GM12878 (cell line): Measurements from ENCODE around the gene RBL2. TPM values are rescaled to one million over a fixed set of nuclear protein-coding genes. Genes with fewer than 3 reads are reported as not detected.
A peak's percentile ranks its signal among the peaks of the same experiment; 100 is the strongest.

Source experiments
- ATAC-seq: fragments of 200-7000 bp; cut with Tn5 transposase; 3 replicates; pipeline ENCODE4 v1.9.1; 2020; ENCODE audit warnings: mild to moderate bottlenecking, moderate library complexity
- BruUV-seq: library from RNA; stranded (reverse); fragments of 400-500 nt; replicated peaks from 2 replicates; lab custom pipeline; 2021; lab: Mats Ljungman, UMichigan
- CTCF ChIA-PET: fragments of 300-600 bp; sonication (Branson Sonifier 250); formaldehyde crosslinking; extraction: SDS; loops from one replicate; lab custom pipeline; 2021; ENCODE audit warnings: inconsistent platforms; lab: Yijun Ruan, JAX
- POLR2A ChIA-PET: fragments of 350-600 bp; formaldehyde crosslinking; extraction: SDS; loops from one replicate; lab custom pipeline; 2021; ENCODE audit warnings: inconsistent platforms; lab: Charles Lee
- RAD21 ChIA-PET: fragments of 300-600 bp; sonication (Branson Sonifier 250); formaldehyde crosslinking; loops from one replicate; lab custom pipeline; 2023; ENCODE audit warnings: antibody characterized with exemption; ENCODE audit not compliant: unreplicated experiment; lab: Charles Lee
- SMC1A ChIA-PET: fragments of 300-600 bp; sonication (Branson Sonifier 250); formaldehyde crosslinking; loops from one replicate; lab custom pipeline; 2023; ENCODE audit not compliant: unreplicated experiment, uncharacterized antibody; lab: Charles Lee
- DNase-seq: peaks from one replicate; pipeline ENCODE4 v3.0.0-alpha.2; 2011; ENCODE audit warnings: low read depth, low spot score
- FAIRE-seq: peaks from 3 replicates; lab custom pipeline; 2011; peaks lifted over from hg19 to GRCh38; lab: Jason Lieb, UNC
- H2AFZ ChIP-seq: 2 replicates; pipeline ENCODE4 v1.6.0; 2011; ENCODE audit warnings: low read depth, low read length, control low read depth; ENCODE audit not compliant: control insufficient read depth
- H3K27ac ChIP-seq: 2 replicates; pipeline ENCODE4 v1.5.1; 2011; ENCODE audit warnings: control low read depth; ENCODE audit not compliant: control insufficient read depth, insufficient read depth
- H3K27me3 ChIP-seq, 2 experiments: replicated peaks in 1 of 2; 2 replicates each; pipeline versions ENCODE4 v1.6.0 to v1.6.1; 2011; ENCODE audit warnings: low read length in 1 of 2; ENCODE audit not compliant: control insufficient read depth in 2 of 2, insufficient read depth in 2 of 2
- H3K36me3 ChIP-seq, 2 experiments: 2 replicates each; pipeline ENCODE4 v1.5.1; 2011; ENCODE audit warnings: low read length in 1 of 2; ENCODE audit not compliant: control insufficient read depth in 2 of 2, insufficient read depth in 2 of 2
- H3K4me1 ChIP-seq: 2 replicates; pipeline ENCODE4 v1.6.1; 2011; ENCODE audit warnings: mild to moderate bottlenecking, low read length, moderate library complexity, mixed read lengths; ENCODE audit not compliant: control insufficient read depth, insufficient read depth
- H3K4me2 ChIP-seq: 2 replicates; pipeline ENCODE4 v1.6.0; 2011; ENCODE audit warnings: control low read depth; ENCODE audit not compliant: control insufficient read depth, insufficient read depth
- H3K4me3 ChIP-seq: fragments of 200-600 bp; sonication (generic); 2 replicates; pipeline ENCODE4 v1.5.1; 2016
- H3K79me2 ChIP-seq: 2 replicates; pipeline ENCODE4 v1.6.0; 2011; ENCODE audit warnings: low read length; ENCODE audit not compliant: control insufficient read depth, insufficient read depth
- H3K9ac ChIP-seq: 2 replicates; pipeline ENCODE4 v1.8.0; 2011; ENCODE audit warnings: low read length, control low read depth, mixed read lengths; ENCODE audit not compliant: control insufficient read depth, insufficient read depth
- H3K9me3 ChIP-seq: replicated peaks from 3 replicates; pipeline ENCODE4 v1.5.1; 2011; ENCODE audit warnings: mild to moderate bottlenecking, low read length; ENCODE audit not compliant: control insufficient read depth, insufficient read depth
- H4K20me1 ChIP-seq: 2 replicates; pipeline ENCODE4 v1.6.0; 2011; ENCODE audit not compliant: control insufficient read depth, insufficient read depth
- CEBPB ChIP-seq, 2 experiments: fragments of 150-350 bp in 1 of 2; IDR thresholded peaks; 2 replicates each; pipeline ENCODE4 v1.6.1; 2012 to 2014; ENCODE audit warnings: low read depth in 2 of 2, low read length in 2 of 2, borderline replicate concordance in 1 of 2, inconsistent platforms in 1 of 2
- EED ChIP-seq: sonication (generic); IDR thresholded peaks from 2 replicates; pipeline ENCODE4 v1.6.1; 2016; ENCODE audit warnings: antibody characterized with exemption, low read depth
- IKZF2 ChIP-seq, 2 experiments: fragments of 450-650 bp; IDR thresholded peaks; 2 replicates each; pipeline ENCODE4 v1.6.1; 2017; ENCODE audit warnings: mild to moderate bottlenecking in 2 of 2, moderate library complexity in 2 of 2
- IRF5 ChIP-seq: fragments of 450-650 bp; IDR thresholded peaks from 2 replicates; pipeline ENCODE4 v1.6.1; 2017; ENCODE audit warnings: borderline replicate concordance
- RFX5 ChIP-seq: IDR thresholded peaks from 2 replicates; pipeline ENCODE4 v1.6.1; 2011; ENCODE audit warnings: low read depth, low read length, improper control_type of control experiment
- RUNX3 ChIP-seq: IDR thresholded peaks from 2 replicates; pipeline ENCODE4 v1.6.1; 2012; ENCODE audit warnings: low read length, inconsistent platforms
- SREBF1 ChIP-seq: IDR thresholded peaks from 2 replicates; pipeline ENCODE4 v1.6.1; 2012; ENCODE audit warnings: mild to moderate bottlenecking, low read length
- STAT1 ChIP-seq: fragments of 450-650 bp; conservative IDR thresholded peaks from 2 replicates; pipeline ENCODE4 v1.6.1; 2014; ENCODE audit warnings: antibody characterized with exemption, mild to moderate bottlenecking
- TCF7 ChIP-seq: IDR thresholded peaks from 2 replicates; pipeline ENCODE4 v1.6.1; 2014; ENCODE audit warnings: antibody characterized with exemption, borderline replicate concordance
- YBX1 ChIP-seq: fragments of 450-650 bp; IDR thresholded peaks from 2 replicates; pipeline ENCODE4 v1.6.1; 2016; ENCODE audit warnings: antibody characterized with exemption
- WGBS: methylation state at CpG from one replicate; pipeline ENCODE4 v1.1.6; 2016; ENCODE audit warnings: low lambda C conversion rate; ENCODE audit not compliant: insufficient replicate concordance, insufficient coverage; ENCODE audit errors: missing lambda C conversion rate; 5-methylcytosine and 5-hydroxymethylcytosine counted together
- in situ Hi-C: fragments of 300-500 bp; cut with MboI; formaldehyde crosslinking; loops from 9 replicates; pipeline ENCODE4 v1.14.3; 2018; ENCODE audit warnings: mixed read lengths
- intact Hi-C: fragments of 100-400 bp; cut with micrococcal nuclease; formaldehyde crosslinking; loops from one replicate; pipeline ENCODE4 v1.14.2; 2022; ENCODE audit not compliant: unreplicated experiment
- polyA plus RNA-seq, 11 experiments: library from polyadenylated mRNA; depleted of rRNA in 4 of 11; unstranded in 6 of 11; stranded (reverse) in 5 of 11; fragments of >200 nt; fragmentation: Nextera tagmentation in 4 of 11; fragmentation: Illumina TruSeq in 1 of 11; extraction: Ambion mirVana in 4 of 11; extraction: Trizol in 1 of 11; gene quantifications; 1 replicate in 1 of 11; 2 replicates in 10 of 11; pipeline versions ENCODE4 v1.2.1 to v1.2.3, GENCODE V29; 2011 to 2016; ENCODE audit warnings: inconsistent platforms in 2 of 11, missing spikeins in 2 of 11, low read depth in 1 of 11
- total RNA-seq, 4 experiments: library from RNA; depleted of rRNA in 3 of 4; stranded (reverse); fragments of >200 nt in 3 of 4; fragmentation: Illumina TruSeq in 1 of 4; extraction: Trizol in 1 of 4; gene quantifications; 2 replicates each; pipeline versions ENCODE4 v1.2.1 to v1.2.3, GENCODE V29; 2013 to 2021
- TF ChIP-seq, protein P1 (sequence below): fragments of 450-650 bp; IDR thresholded peaks from 2 replicates; pipeline ENCODE4 v1.6.1; 2017; ENCODE audit warnings: mild to moderate bottlenecking, moderate library complexity
- TF ChIP-seq, protein P2 (sequence below): IDR thresholded peaks from 2 replicates; pipeline ENCODE4 v1.6.1; 2011; ENCODE audit warnings: borderline replicate concordance, low read depth, mild to moderate bottlenecking, moderate library complexity, low read length; ENCODE audit not compliant: insufficient read depth, poor library complexity, severe bottlenecking
- TF ChIP-seq, protein P3 (sequence below): IDR thresholded peaks from 2 replicates; pipeline ENCODE4 v1.6.1; 2012; ENCODE audit warnings: low read depth, low read length, improper control_type of control experiment
- TF ChIP-seq, protein P4 (sequence below): fragments of 450-650 bp; IDR thresholded peaks from 2 replicates; pipeline ENCODE4 v1.6.1; 2017; ENCODE audit warnings: mild to moderate bottlenecking

Gene RBL2
- total and polyA plus RNA-seq, 10 of the 15 experiments (the other 5 are each of a cell fraction or from before 2014, with no cell fraction given): 10.0 to 107 (median 39.0) TPM

DNA sequence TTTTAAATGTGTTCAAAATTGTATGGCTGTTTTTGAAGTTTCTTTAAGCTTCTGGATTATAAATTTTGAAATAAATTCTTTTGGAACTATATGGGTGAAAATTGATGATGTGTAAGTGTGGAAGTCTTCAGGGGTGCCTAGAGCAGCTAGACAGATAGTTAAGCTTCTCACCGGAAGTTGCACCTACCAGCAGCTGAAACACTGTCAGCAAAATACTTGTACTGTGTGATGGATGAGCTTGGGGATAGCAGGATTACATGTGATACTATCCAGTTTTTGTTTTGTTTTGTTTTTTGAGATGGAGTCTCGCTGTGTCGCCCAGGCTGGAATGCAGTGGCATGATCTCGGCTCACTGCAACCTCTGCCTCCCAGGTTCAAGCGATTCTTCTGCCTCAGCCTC, 19.7 kb downstream of the RBL2 start (continued):
- TF ChIP-seq, protein P1, sequence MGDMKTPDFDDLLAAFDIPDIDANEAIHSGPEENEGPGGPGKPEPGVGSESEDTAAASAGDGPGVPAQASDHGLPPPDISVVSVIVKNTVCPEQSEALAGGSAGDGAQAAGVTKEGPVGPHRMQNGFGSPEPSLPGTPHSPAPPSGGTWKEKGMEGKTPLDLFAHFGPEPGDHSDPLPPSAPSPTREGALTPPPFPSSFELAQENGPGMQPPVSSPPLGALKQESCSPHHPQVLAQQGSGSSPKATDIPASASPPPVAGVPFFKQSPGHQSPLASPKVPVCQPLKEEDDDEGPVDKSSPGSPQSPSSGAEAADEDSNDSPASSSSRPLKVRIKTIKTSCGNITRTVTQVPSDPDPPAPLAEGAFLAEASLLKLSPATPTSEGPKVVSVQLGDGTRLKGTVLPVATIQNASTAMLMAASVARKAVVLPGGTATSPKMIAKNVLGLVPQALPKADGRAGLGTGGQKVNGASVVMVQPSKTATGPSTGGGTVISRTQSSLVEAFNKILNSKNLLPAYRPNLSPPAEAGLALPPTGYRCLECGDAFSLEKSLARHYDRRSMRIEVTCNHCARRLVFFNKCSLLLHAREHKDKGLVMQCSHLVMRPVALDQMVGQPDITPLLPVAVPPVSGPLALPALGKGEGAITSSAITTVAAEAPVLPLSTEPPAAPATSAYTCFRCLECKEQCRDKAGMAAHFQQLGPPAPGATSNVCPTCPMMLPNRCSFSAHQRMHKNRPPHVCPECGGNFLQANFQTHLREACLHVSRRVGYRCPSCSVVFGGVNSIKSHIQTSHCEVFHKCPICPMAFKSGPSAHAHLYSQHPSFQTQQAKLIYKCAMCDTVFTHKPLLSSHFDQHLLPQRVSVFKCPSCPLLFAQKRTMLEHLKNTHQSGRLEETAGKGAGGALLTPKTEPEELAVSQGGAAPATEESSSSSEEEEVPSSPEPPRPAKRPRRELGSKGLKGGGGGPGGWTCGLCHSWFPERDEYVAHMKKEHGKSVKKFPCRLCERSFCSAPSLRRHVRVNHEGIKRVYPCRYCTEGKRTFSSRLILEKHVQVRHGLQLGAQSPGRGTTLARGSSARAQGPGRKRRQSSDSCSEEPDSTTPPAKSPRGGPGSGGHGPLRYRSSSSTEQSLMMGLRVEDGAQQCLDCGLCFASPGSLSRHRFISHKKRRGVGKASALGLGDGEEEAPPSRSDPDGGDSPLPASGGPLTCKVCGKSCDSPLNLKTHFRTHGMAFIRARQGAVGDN: no peak
- TF ChIP-seq SREBF1: no peak

DNA sequence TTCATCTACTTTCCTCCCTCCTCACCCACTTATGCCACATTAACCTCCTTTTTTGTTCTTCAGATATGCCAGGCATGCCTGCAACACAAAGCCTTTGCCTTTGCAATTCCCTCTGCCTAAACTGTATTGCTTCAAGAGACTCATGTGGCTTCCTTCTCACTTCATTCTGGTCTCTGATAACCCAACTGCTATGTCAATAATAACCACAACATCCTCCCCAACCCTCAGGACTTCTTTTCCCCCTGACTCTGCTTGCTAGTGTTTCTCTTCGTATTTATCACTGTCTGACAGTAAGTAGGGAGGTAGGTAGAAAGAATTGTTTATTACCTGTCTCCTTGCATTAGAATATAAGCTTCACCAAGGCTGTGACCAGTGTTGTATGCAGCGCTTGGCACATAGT, 22.4 kb downstream of the RBL2 start:
- 84% methylated on average over 2 of the region's 2 CpGs for WGBS
- DNase-seq (no peak), ATAC-seq (peak; percentile 47), FAIRE-seq (no peak)
- no peaks in the 10 kb centered on the region for H3K27me3 ChIP-seq
- peaks cover 28% of the 10 kb centered on the region for H3K4me1 ChIP-seq
- CTCF ChIA-PET: interaction anchor here (1.4 to 2.7 kb wide), 4 partner anchors 12 to 93 kb away, joined by 3 to 13 read pairs (median 6); no protein-coding TSS in a partner anchor
- H3K9me3 ChIP-seq: no peaks in the 10 kb centered on the region
- no peaks in the 10 kb centered on the region for H3K79me2 ChIP-seq
- H3K27ac ChIP-seq: no peak overlapping the region
- H3K4me2 ChIP-seq: no peak overlapping the region
- SMC1A ChIA-PET: interaction anchor here (0.7 to 5.5 kb wide), 9 partner anchors 9 to 504 kb away, joined by 3 to 33 read pairs (median 3); partner anchors contain the start of gene RBL2
- RAD21 ChIA-PET: interaction anchor here (1.2 to 3.9 kb wide), 6 partner anchors 8 to 93 kb away, joined by 4 to 21 read pairs (median 6); partner anchors contain the start of gene AKTIP
- H3K4me3 ChIP-seq: no peak overlapping the region
- intact Hi-C loops: loop anchor here (5.0 kb wide), 1 partner anchor 46 kb away; the partner anchor contains the start of gene AKTIP
- no peak overlapping the region for H2AFZ ChIP-seq
- POLR2A ChIA-PET: interaction anchor here (2.2 kb wide), 1 partner anchor 21 kb away, joined by 5 read pairs; no protein-coding TSS in a partner anchor
- H3K9ac ChIP-seq: no peak overlapping the region
- no TSS peak for BruUV-seq
- H3K36me3 ChIP-seq: peaks cover 1 to 15% of the 10 kb centered on the region in 2 experiments; a peak in 3 of 4 replicates
- in situ Hi-C loops: no loop called here
- H4K20me1 ChIP-seq: no peaks in the 10 kb centered on the region
- 0 out of 4 replicates have a peak, but pooled peaks of 1 of the 2 experiments have one; percentile 19 for TF ChIP-seq IKZF2 (IDR thresholded peaks at IDR 0.05)
- TF ChIP-seq RFX5: no peak
- TF ChIP-seq, protein P2, sequence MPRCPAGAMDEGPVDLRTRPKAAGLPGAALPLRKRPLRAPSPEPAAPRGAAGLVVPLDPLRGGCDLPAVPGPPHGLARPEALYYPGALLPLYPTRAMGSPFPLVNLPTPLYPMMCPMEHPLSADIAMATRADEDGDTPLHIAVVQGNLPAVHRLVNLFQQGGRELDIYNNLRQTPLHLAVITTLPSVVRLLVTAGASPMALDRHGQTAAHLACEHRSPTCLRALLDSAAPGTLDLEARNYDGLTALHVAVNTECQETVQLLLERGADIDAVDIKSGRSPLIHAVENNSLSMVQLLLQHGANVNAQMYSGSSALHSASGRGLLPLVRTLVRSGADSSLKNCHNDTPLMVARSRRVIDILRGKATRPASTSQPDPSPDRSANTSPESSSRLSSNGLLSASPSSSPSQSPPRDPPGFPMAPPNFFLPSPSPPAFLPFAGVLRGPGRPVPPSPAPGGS: no peak
- TF ChIP-seq RUNX3: peak; percentile 64
- no peak for TF ChIP-seq YBX1
- TF ChIP-seq, protein P3, sequence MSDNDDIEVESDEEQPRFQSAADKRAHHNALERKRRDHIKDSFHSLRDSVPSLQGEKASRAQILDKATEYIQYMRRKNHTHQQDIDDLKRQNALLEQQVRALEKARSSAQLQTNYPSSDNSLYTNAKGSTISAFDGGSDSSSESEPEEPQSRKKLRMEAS: no peak
- TF ChIP-seq IRF5: no peak
- no peak for TF ChIP-seq STAT1
- TF ChIP-seq EED: no peak
- no peak for TF ChIP-seq CEBPB (IDR thresholded peaks at IDR 0.05; ENCODE audit: borderline replicate concordance in 1 of 2, low read depth in 2 of 2, low read length in 2 of 2)
- TF ChIP-seq TCF7: no peak
- TF ChIP-seq, protein P4, sequence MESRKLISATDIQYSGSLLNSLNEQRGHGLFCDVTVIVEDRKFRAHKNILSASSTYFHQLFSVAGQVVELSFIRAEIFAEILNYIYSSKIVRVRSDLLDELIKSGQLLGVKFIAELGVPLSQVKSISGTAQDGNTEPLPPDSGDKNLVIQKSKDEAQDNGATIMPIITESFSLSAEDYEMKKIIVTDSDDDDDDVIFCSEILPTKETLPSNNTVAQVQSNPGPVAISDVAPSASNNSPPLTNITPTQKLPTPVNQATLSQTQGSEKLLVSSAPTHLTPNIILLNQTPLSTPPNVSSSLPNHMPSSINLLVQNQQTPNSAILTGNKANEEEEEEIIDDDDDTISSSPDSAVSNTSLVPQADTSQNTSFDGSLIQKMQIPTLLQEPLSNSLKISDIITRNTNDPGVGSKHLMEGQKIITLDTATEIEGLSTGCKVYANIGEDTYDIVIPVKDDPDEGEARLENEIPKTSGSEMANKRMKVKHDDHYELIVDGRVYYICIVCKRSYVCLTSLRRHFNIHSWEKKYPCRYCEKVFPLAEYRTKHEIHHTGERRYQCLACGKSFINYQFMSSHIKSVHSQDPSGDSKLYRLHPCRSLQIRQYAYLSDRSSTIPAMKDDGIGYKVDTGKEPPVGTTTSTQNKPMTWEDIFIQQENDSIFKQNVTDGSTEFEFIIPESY: no peak
